Umbilical cord (tissue), 2 donors: ENCODE results near the gene VAV3. TPM values are rescaled to one million over a fixed set of nuclear protein-coding genes. Genes with fewer than 3 reads are reported as not detected.
A peak's percentile ranks its signal among the peaks of the same experiment; 100 is the strongest.

ENCODE experiments used
- DNase-seq: peaks from one replicate; pipeline ENCODE4 v3.0.0-alpha.2; 2015; ENCODE audit warnings: low spot score
- total RNA-seq: library from RNA; depleted of rRNA; stranded (reverse); fragments of >200 nt; gene quantifications from one replicate; pipeline ENCODE4 v1.2.3, GENCODE V29; 2014; ENCODE audit warnings: low replicate concordance; ENCODE audit not compliant: insufficient read depth

VAV3 gene
- total RNA-seq, 1 donor from 2014 or later: 1.9 TPM

- DNase-seq: peak; percentile 2
Observed at GRCh38 chr1:107593501-107594209, 371.3 kb downstream of the VAV3 start.

GRCh38 chr1:107590900-107591622 is 373.9 kb downstream of the VAV3 start:
- no peak for DNase-seq

GRCh38 chr1:107590087-107590486 is 374.9 kb downstream of the VAV3 start:
- no peak for DNase-seq

- no peak for DNase-seq
Observed at GRCh38 chr1:107588321-107588720, 376.7 kb downstream of the VAV3 start.

GRCh38 chr1:107575226-107575625 is 389.8 kb downstream of the VAV3 start:
- no peak for DNase-seq

GRCh38 chr1:107574044-107574443 is 390.9 kb downstream of the VAV3 start:
- DNase-seq: no peak

- DNase-seq: peak; percentile 86
Observed at GRCh38 chr1:107572674-107573211, 392.2 kb downstream of the VAV3 start.

GRCh38 chr1:107570768-107571167 is 394.2 kb downstream of the VAV3 start:
- no peak for DNase-seq

GRCh38 chr1:107563441-107563840 is 401.5 kb downstream of the VAV3 start:
- peak; percentile 2 for DNase-seq

GRCh38 chr1:107559881-107560280 is 405.1 kb downstream of the VAV3 start:
- DNase-seq: no peak

- no peak for DNase-seq
Observed at GRCh38 chr1:107557095-107557494, 407.9 kb downstream of the VAV3 start.

GRCh38 chr1:107555578-107555977 is 409.4 kb downstream of the VAV3 start:
- no peak for DNase-seq

GRCh38 chr1:107552781-107553180 is 412.2 kb downstream of the VAV3 start:
- no peak for DNase-seq

GRCh38 chr1:107551456-107551855 is 413.5 kb downstream of the VAV3 start:
- DNase-seq: no peak

- DNase-seq: no peak
Observed at GRCh38 chr1:107550358-107550757, 414.6 kb downstream of the VAV3 start.

GRCh38 chr1:107549152-107549810 is 415.7 kb downstream of the VAV3 start:
- DNase-seq: no peak

- no peak for DNase-seq
Observed at GRCh38 chr1:107548276-107548675, 416.7 kb downstream of the VAV3 start.

GRCh38 chr1:107547363-107548155 is 417.4 kb downstream of the VAV3 start:
- no peak for DNase-seq

- no peak for DNase-seq
Observed at GRCh38 chr1:107546576-107546975, 418.4 kb downstream of the VAV3 start.

- no peak for DNase-seq
Observed at GRCh38 chr1:107545879-107546278, 419.1 kb downstream of the VAV3 start.

- no peak for DNase-seq
Observed at GRCh38 chr1:107545056-107545577, 419.9 kb downstream of the VAV3 start.
